Measurements from ENCODE around the gene SEPTIN6.
A peak's percentile ranks its signal among the peaks of the same experiment; 100 is the strongest.

- TF ChIP-seq CTCF (conservative IDR thresholded peaks at IDR 0.05; ENCODE audit: low read depth, low read length): peak; percentile 55
- TF ChIP-seq EZH2 (IDR thresholded peaks at IDR 0.05; ENCODE audit: low read length, unreplicated experiment): no peak
These were observed 35.5 kb upstream of the SEPTIN6 start for GRCh38 chrX:119728487-119728886.

Measured in PC-3 (cell line).